ENCODE data around the gene LSP1. TPM values are rescaled to one million over a fixed set of nuclear protein-coding genes. Genes with fewer than 3 reads are reported as not detected.
"Not testable (repeated sequence)": the region's sequence is repeated elsewhere in the genome, so short reads cannot be mapped to it uniquely, and the experiment has no call there.

Gene LSP1
- polyA plus RNA-seq = 100 to 1,000 TPM; 437 to 767 (median 593) TPM

DNA sequence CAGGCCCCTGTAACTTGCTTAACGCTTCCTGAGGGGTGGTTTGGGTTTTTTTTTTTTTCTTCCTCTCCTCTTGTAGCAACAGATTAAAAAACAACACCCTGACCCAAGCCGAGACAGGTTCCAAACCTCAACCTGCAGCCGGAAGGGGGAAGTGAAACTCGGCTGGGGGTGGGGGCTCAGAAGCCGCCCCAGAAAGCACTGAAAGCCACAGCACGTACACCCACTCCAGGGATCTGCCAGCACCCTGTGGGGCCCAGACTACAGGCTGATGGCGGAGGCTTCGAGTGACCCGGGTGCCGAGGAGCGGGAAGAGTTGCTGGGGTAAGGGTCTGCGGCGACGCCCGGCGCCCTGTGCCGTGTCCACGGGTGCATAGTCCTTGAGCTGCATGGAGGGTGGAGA, at the start of gene LSP1:
Gene LSP1 (plus strand): TSS at position 208 of the 400 bp plus-strand sequence. CDS start 61 bp downstream, at position 269.
- H3K4me1 Mint-ChIP-seq = peaks cover 51 to 69% of the 10 kb centered on the region in 2 donors

GRCh38 chr11:1803246-1803645, 49.6 kb upstream of the LSP1 start:
- Mint-ChIP-seq H3K36me3 (no peaks in the 10 kb centered on the region), H3K4me3 (no peak overlapping the region), H3K4me1 (no peaks in the 10 kb centered on the region), H3K27ac (no peak overlapping the region), H3K9me3 (no peaks in the 10 kb centered on the region), H3K27me3 (ENCODE audit: low read depth in 3 of 3) (peaks cover 3 to 25% (median 10%) of the 10 kb centered on the region in 3 donors)
- no peak for DNase-seq

More for the DNA sequence above, at the start of gene LSP1:
- H3K36me3 Mint-ChIP-seq = no peaks in the 10 kb centered on the region
- peak within 1 kb of the TSS; percentile 92 to 100 (median 96) for H3K27ac Mint-ChIP-seq
- H3K27me3 Mint-ChIP-seq (ENCODE audit: low read depth in 3 of 3) = peaks cover 20 to 31% (median 23%) of the 10 kb centered on the region in 3 donors
- H3K9me3 Mint-ChIP-seq = no peaks in the 10 kb centered on the region
- H3K4me3 Mint-ChIP-seq = peak within 1 kb of the TSS; percentile 94 to 100 (median 98)
- peak; percentile 93 to 95 (median 94) for DNase-seq

DNA sequence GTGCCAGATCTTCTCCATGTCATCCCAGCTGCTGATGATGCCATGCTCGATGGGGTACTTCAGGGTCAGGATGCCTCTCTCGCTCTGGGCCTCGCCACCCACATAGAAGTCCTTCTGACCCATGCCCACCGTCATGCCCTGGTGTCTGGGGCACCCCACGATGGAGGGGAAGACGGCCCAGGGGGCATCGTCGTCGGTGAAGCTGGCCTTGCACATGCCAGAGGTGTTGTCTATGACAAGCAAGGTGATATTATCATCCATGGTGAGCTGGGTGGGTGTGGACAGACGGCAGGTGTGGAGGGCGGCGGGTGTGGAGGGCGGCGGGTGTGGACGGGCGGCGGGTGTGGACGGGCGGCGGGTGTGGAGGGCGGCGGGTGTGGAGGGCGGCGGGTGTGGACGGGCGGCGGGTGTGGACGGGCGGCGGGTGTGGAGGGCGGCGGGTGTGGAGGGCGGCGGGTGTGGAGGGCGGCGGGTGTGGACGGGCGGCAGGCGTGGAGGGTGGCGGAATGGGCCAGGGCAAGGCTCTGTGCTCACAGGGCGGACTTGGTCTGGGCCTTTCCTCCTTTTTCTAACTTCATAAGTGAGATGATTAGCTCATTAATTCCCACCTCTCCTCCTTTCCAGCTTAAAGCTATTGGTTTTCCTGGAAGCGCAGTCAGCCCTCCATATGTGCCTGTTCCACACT, 48.9 kb upstream of the LSP1 start:
- H3K36me3 Mint-ChIP-seq, H3K9me3 Mint-ChIP-seq, H3K4me3 Mint-ChIP-seq, DNase-seq, H3K27ac Mint-ChIP-seq, H3K4me1 Mint-ChIP-seq: not testable (repeated sequence)
- H3K27me3 Mint-ChIP-seq (ENCODE audit: low read depth in 3 of 3) = peaks cover 3 to 21% (median 10%) of the 10 kb centered on the region in 3 donors

DNA sequence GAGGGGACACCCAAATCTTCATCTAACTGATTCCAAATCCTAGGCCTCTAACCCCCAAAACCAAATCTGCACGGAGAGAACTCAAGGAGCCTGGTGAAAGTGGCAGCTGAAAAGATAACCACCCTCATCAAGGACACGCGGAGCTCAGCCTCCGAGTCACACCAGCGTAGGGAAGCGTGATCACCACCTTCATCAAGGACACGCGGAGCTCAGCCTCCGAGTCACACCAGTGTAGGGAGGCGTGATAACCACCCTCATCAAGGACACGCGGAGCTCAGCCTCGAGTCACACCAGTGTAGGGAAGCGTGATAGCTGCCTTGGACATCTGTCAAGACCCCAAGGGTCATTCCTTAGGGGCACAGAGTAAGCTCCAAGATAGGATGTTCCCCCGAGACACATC, 47.4 kb upstream of the LSP1 start:
- H3K27me3 Mint-ChIP-seq (ENCODE audit: low read depth in 3 of 3) = peaks cover 3 to 21% (median 10%) of the 10 kb centered on the region in 3 donors
- H3K4me3 Mint-ChIP-seq = no peak overlapping the region
- no peak overlapping the region for H3K27ac Mint-ChIP-seq
- no peaks in the 10 kb centered on the region for H3K4me1 Mint-ChIP-seq
- H3K36me3 Mint-ChIP-seq = no peaks in the 10 kb centered on the region
- DNase-seq = no peak
- H3K9me3 Mint-ChIP-seq = no peaks in the 10 kb centered on the region

DNA sequence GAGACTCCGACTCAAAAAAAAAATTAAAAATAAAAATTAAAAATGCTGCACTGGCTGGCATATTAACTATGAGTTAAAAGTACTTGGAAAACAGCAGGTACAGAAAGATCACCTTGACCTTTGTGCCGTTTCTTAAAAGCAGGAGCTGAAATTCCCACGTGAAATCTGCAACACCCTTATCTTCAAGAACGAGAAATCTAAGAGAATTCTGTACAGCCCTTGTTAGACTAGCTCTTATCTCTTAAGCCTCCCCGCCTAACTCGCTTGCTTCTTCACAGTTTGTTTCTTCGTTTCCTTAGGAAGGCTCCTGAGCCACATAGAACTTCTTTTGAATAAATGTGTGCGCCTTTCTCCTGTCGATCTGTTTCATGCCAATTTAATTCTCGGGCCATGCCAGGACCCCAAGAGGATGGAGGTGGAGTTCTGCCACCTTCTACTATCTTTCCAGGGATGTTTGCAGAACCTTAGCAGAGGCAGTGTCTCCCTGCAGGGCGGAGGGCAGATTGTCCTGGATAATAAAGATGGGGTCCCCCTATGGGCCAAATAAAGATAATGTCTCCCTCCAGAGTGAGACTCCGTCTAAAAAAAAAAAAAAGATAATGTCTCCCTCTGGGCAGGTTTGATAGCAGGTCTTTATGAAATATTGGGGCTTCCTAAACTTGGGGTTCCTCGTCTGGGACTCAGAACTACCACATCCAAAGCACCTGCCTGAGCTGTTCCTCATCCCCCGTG, 45.5 kb upstream of the LSP1 start:
- H3K36me3 Mint-ChIP-seq = no peaks in the 10 kb centered on the region
- H3K27me3 Mint-ChIP-seq (ENCODE audit: low read depth in 3 of 3) = peaks cover 3 to 21% (median 6%) of the 10 kb centered on the region in 3 donors
- no peak overlapping the region for H3K27ac Mint-ChIP-seq
- no peak overlapping the region for H3K4me3 Mint-ChIP-seq
- H3K4me1 Mint-ChIP-seq = no peaks in the 10 kb centered on the region
- no peaks in the 10 kb centered on the region for H3K9me3 Mint-ChIP-seq
- peak in 2 of 3 donors; percentile 10 to 18 for DNase-seq

DNA sequence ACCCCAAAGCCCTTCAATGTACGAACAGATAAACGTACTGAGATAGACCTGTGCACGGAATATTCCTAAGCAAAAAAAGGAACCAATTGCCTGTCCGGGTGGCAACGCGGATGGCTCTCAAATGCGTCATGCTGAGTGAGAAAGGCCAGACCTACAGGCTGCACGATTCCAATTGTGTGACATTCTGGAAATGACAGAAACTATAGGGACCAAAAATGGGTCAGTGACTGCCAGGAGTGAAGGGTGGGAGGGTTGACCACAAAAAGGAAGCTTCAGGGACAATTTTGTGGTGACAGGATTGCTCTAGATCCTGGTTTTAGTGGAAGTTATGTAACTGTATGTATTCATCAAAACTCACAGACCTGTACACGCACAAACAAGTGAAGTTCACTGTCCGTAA, 42.1 kb upstream of the LSP1 start:
- no peak overlapping the region for H3K27ac Mint-ChIP-seq
- peaks cover 3 to 13% (median 8%) of the 10 kb centered on the region in 3 donors for H3K27me3 Mint-ChIP-seq (ENCODE audit: low read depth in 3 of 3)
- H3K4me3 Mint-ChIP-seq = no peak overlapping the region
- peaks cover 0 to 4% (median 0%) of the 10 kb centered on the region in 6 donors for H3K9me3 Mint-ChIP-seq
- DNase-seq = no peak
- no peaks in the 10 kb centered on the region for H3K4me1 Mint-ChIP-seq
- no peaks in the 10 kb centered on the region for H3K36me3 Mint-ChIP-seq

- Mint-ChIP-seq H3K4me1 (no peaks in the 10 kb centered on the region), H3K9me3 (peaks cover 0 to 4% (median 0%) of the 10 kb centered on the region in 6 donors), H3K27ac (no peak overlapping the region), H3K36me3 (no peaks in the 10 kb centered on the region), H3K4me3 (no peak overlapping the region), H3K27me3 (ENCODE audit: low read depth in 3 of 3) (peaks cover 4 to 12% (median 8%) of the 10 kb centered on the region in 3 donors)
- DNase-seq = no peak
Observed at GRCh38 chr11:1812274-1812673, 40.6 kb upstream of the LSP1 start.

- DNase-seq = no peak
- Mint-ChIP-seq H3K27me3 (ENCODE audit: low read depth in 3 of 3) (peaks cover 3 to 7% (median 6%) of the 10 kb centered on the region in 3 donors), H3K4me3 (no peak overlapping the region), H3K27ac (no peak overlapping the region), H3K4me1 (no peaks in the 10 kb centered on the region), H3K36me3 (no peaks in the 10 kb centered on the region), H3K9me3 (peaks cover 0 to 4% (median 0%) of the 10 kb centered on the region in 6 donors)
Observed at GRCh38 chr11:1812801-1813200, 40.1 kb upstream of the LSP1 start.

DNA sequence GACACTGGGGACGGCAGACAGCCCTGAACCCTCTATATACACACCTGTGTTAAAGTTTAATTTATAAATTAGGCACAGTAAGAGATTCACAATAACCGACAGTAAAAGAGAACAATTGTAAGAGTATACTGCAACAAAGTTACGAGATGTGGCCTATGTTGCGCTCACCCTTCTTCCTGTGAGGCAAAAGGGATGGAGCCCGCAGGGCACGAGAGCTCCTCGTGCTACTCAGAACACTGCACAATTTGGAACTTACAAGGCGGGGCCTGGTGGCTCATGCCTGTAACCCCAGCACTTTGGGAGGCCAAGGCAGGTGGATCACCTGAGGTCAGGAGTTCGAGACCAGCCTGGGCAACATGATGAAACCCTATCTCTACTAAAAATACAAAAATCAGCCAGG, 39.5 kb upstream of the LSP1 start:
- H3K4me3 Mint-ChIP-seq; DNase-seq; H3K27ac Mint-ChIP-seq; H3K9me3 Mint-ChIP-seq; H3K27me3 Mint-ChIP-seq (ENCODE audit: low read depth in 3 of 3); H3K4me1 Mint-ChIP-seq; H3K36me3 Mint-ChIP-seq: not testable (repeated sequence)

- no peaks in the 10 kb centered on the region for H3K36me3 Mint-ChIP-seq
- DNase-seq = no peak
- H3K27ac Mint-ChIP-seq = no peak overlapping the region
- no peak overlapping the region for H3K4me3 Mint-ChIP-seq
- H3K9me3 Mint-ChIP-seq = peaks cover 0 to 6% (median 2%) of the 10 kb centered on the region in 6 donors
- H3K4me1 Mint-ChIP-seq = peaks cover 9 to 14% of the 10 kb centered on the region in 2 donors
- peaks cover 3 to 6% (median 4%) of the 10 kb centered on the region in 3 donors for H3K27me3 Mint-ChIP-seq (ENCODE audit: low read depth in 3 of 3)
Observed at GRCh38 chr11:1814691-1815090, 38.2 kb upstream of the LSP1 start.

DNA sequence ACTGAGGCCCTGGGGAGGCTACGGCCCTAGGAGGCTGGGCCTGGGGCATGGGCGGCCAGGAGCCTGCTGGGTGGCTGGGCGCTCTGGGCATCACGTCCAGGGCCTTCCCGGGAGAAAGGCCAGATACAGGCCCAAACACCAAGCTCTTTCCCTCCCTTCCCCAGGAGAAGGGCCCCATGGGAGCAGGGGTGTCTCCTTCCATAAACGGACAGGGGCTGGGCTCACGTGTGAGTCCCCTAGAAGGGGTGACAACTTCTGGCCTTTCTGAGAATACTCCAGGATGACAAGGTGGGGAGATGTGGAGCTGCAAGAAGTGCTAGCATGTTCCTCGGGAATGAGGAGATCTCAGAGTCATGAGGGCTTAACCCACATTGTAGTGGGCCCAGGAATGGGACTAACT, 37.6 kb upstream of the LSP1 start:
- no peaks in the 10 kb centered on the region for H3K36me3 Mint-ChIP-seq
- H3K27ac Mint-ChIP-seq = no peak overlapping the region
- DNase-seq = no peak
- peaks cover 9 to 14% of the 10 kb centered on the region in 2 donors for H3K4me1 Mint-ChIP-seq
- H3K4me3 Mint-ChIP-seq = no peak overlapping the region
- H3K27me3 Mint-ChIP-seq (ENCODE audit: low read depth in 3 of 3) = peaks cover 4 to 7% (median 6%) of the 10 kb centered on the region in 3 donors
- peaks cover 0 to 6% (median 2%) of the 10 kb centered on the region in 6 donors for H3K9me3 Mint-ChIP-seq

DNA sequence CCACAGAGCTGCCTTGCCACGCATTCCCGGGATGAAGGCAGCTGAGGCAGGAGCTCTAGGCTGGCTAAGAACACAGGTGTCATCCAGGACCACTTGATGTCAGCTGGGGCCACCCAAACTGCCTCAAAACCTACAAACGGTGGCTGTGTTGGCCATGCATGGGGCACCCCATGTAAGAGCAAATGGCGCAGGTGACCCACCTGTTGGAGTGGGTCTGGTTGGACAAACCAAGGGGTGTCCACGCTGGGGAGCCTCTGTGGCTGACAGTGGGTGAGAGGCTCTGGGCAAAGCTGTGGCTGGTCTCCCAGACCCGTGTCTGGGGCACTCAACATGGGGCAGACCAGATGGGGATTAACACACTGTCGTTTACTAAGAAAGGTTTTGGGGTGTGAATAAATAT, 37.1 kb upstream of the LSP1 start:
- Mint-ChIP-seq H3K9me3 (peaks cover 0 to 6% (median 2%) of the 10 kb centered on the region in 6 donors), H3K4me1 (peaks cover 9 to 14% of the 10 kb centered on the region in 2 donors), H3K27ac (no peak overlapping the region), H3K36me3 (no peaks in the 10 kb centered on the region), H3K27me3 (ENCODE audit: low read depth in 3 of 3) (peaks cover 6 to 7% (median 6%) of the 10 kb centered on the region in 3 donors), H3K4me3 (no peak overlapping the region)
- DNase-seq = no peak

- H3K27ac Mint-ChIP-seq = no peak overlapping the region
- H3K9me3 Mint-ChIP-seq = peaks cover 0 to 6% (median 2%) of the 10 kb centered on the region in 6 donors
- H3K27me3 Mint-ChIP-seq (ENCODE audit: low read depth in 3 of 3) = peaks cover 4 to 7% (median 6%) of the 10 kb centered on the region in 3 donors
- DNase-seq = no peak
- no peak overlapping the region for H3K4me3 Mint-ChIP-seq
- H3K36me3 Mint-ChIP-seq = no peaks in the 10 kb centered on the region
- peaks cover 9 to 14% of the 10 kb centered on the region in 2 donors for H3K4me1 Mint-ChIP-seq
Observed at GRCh38 chr11:1817000-1817399, 35.9 kb upstream of the LSP1 start.

GRCh38 chr11:1817511-1817910, 35.4 kb upstream of the LSP1 start:
- Mint-ChIP-seq H3K4me3 (no peak overlapping the region), H3K27ac (no peak overlapping the region), H3K4me1 (peaks cover 9 to 14% of the 10 kb centered on the region in 2 donors), H3K36me3 (no peaks in the 10 kb centered on the region), H3K9me3 (peaks cover 0 to 6% (median 2%) of the 10 kb centered on the region in 6 donors), H3K27me3 (ENCODE audit: low read depth in 3 of 3) (peaks cover 4 to 9% (median 6%) of the 10 kb centered on the region in 3 donors)
- DNase-seq = no peak

All from immature natural killer cell (primary cell).